Neural progenitor cell (in vitro differentiated cells): ENCODE results near the gene MITF. TPM values are rescaled to one million over a fixed set of nuclear protein-coding genes. Genes with fewer than 3 reads are reported as not detected.

Source experiments
- DNase-seq: peaks from one replicate; pipeline ENCODE4 v3.0.0-alpha.2; 2016; ENCODE audit warnings: low spot score
- H2AFZ ChIP-seq: fragments of 200-600 bp; sonication (generic); replicated peaks from 2 replicates; pipeline ENCODE4 v1.6.1; 2016; ENCODE audit warnings: antibody characterized with exemption
- H3F3A ChIP-seq: fragments of 200-600 bp; sonication (generic); 2 replicates; pipeline ENCODE4 v1.6.1; 2016; ENCODE audit warnings: antibody characterized with exemption, low read depth
- H3K27ac ChIP-seq: fragments of 200-600 bp; sonication (generic); 2 replicates; pipeline ENCODE4 v1.5.1; 2016; ENCODE audit warnings: mild to moderate bottlenecking
- H3K27me3 ChIP-seq: fragments of 200-600 bp; sonication (generic); 2 replicates; pipeline ENCODE4 v1.6.1; 2016; ENCODE audit warnings: mild to moderate bottlenecking, moderate library complexity
- H3K36me3 ChIP-seq: fragments of 200-600 bp; sonication (generic); 2 replicates; pipeline ENCODE4 v1.5.1; 2016
- H3K4me1 ChIP-seq: fragments of 200-600 bp; sonication (generic); 2 replicates; pipeline ENCODE4 v1.6.1; 2016; ENCODE audit warnings: mixed run types
- H3K4me2 ChIP-seq: fragments of 200-600 bp; sonication (generic); 2 replicates; pipeline ENCODE4 v1.6.1; 2016
- H3K4me3 ChIP-seq: fragments of 200-600 bp; sonication (generic); 2 replicates; pipeline ENCODE4 v1.5.1; 2016
- H3K79me2 ChIP-seq: fragments of 200-600 bp; sonication (generic); 2 replicates; pipeline ENCODE4 v1.6.1; 2016; ENCODE audit warnings: low read depth
- H3K9ac ChIP-seq: fragments of 200-600 bp; sonication (generic); 2 replicates; pipeline ENCODE4 v1.6.1; 2016
- H3K9me3 ChIP-seq: fragments of 200-600 bp; sonication (generic); 2 replicates; pipeline ENCODE4 v1.5.1; 2016; ENCODE audit warnings: low read depth
- H4K20me1 ChIP-seq: fragments of 200-600 bp; sonication (generic); 2 replicates; pipeline ENCODE4 v1.6.1; 2016; ENCODE audit warnings: low read depth
- H3K27ac Mint-ChIP-seq: 3 replicates; pipeline ENCODE4 v1.8.0; 2021; ENCODE audit warnings: mixed read lengths
- H3K27me3 Mint-ChIP-seq: 2 replicates; pipeline ENCODE4 v1.8.0; 2022; ENCODE audit warnings: low read depth, mild to moderate bottlenecking, inconsistent platforms, moderate library complexity, mixed read lengths; ENCODE audit not compliant: insufficient read depth
- H3K36me3 Mint-ChIP-seq: 3 replicates; pipeline ENCODE4 v1.8.0; 2021; ENCODE audit warnings: mixed read lengths
- H3K4me1 Mint-ChIP-seq: 3 replicates; pipeline ENCODE4 v1.8.0; 2021; ENCODE audit warnings: mixed read lengths
- H3K4me3 Mint-ChIP-seq: 3 replicates; pipeline ENCODE4 v1.8.0; 2021; ENCODE audit warnings: mild to moderate bottlenecking, moderate library complexity, mixed read lengths
- H3K9me3 Mint-ChIP-seq: 3 replicates; pipeline ENCODE4 v1.8.0; 2020; ENCODE audit warnings: mixed read lengths
- CTCF ChIP-seq: fragments of 200-600 bp; sonication (generic); IDR thresholded peaks from 2 replicates; pipeline ENCODE4 v1.5.1; 2017; ENCODE audit warnings: antibody characterized with exemption, mild to moderate bottlenecking
- EZH2 ChIP-seq: fragments of 200-600 bp; sonication (generic); IDR thresholded peaks from 2 replicates; pipeline ENCODE4 v1.6.1; 2017; ENCODE audit warnings: antibody characterized with exemption, mild to moderate bottlenecking, moderate library complexity
- EZH2phosphoT487 ChIP-seq: fragments of 200-600 bp; sonication (generic); IDR thresholded peaks from 2 replicates; pipeline ENCODE4 v1.6.1; 2017; ENCODE audit warnings: antibody characterized with exemption
- total RNA-seq: library from RNA; depleted of rRNA; stranded (reverse); fragments of >200 nt; gene quantifications from 2 replicates; pipeline ENCODE4 v1.2.3, GENCODE V29; 2015; ENCODE audit warnings: low replicate concordance

The MITF gene
- total RNA-seq, 1 donor from 2014 or later = not detected

GRCh38 chr3:69785769-69786320 lies 46.6 kb downstream of the MITF start:
- no peak overlapping the region for H3K4me3 Mint-ChIP-seq
- no peak for DNase-seq
- peaks cover 7% of the 10 kb centered on the region for H3K4me1 Mint-ChIP-seq
- Histone ChIP-seq H3K4me2 (no peak overlapping the region), H3F3A (no peaks in the 10 kb centered on the region), H4K20me1 (no peaks in the 10 kb centered on the region), H3K4me3 (no peak overlapping the region), H3K9ac (no peak overlapping the region), H3K4me1 (no peaks in the 10 kb centered on the region), H3K9me3 (no peaks in the 10 kb centered on the region), H3K36me3 (no peaks in the 10 kb centered on the region), H3K79me2 (no peaks in the 10 kb centered on the region), H3K27ac (no peak overlapping the region), H2AFZ (no peak overlapping the region), H3K27me3 (no peaks in the 10 kb centered on the region)
- peaks cover 8% of the 10 kb centered on the region for H3K9me3 Mint-ChIP-seq
- TF ChIP-seq EZH2phosphoT487 = no peak
- no peak for TF ChIP-seq CTCF
- no peak for TF ChIP-seq EZH2
- peaks cover 2% of the 10 kb centered on the region for H3K27me3 Mint-ChIP-seq
- no peaks in the 10 kb centered on the region for H3K36me3 Mint-ChIP-seq
- no peak overlapping the region for H3K27ac Mint-ChIP-seq

DNA sequence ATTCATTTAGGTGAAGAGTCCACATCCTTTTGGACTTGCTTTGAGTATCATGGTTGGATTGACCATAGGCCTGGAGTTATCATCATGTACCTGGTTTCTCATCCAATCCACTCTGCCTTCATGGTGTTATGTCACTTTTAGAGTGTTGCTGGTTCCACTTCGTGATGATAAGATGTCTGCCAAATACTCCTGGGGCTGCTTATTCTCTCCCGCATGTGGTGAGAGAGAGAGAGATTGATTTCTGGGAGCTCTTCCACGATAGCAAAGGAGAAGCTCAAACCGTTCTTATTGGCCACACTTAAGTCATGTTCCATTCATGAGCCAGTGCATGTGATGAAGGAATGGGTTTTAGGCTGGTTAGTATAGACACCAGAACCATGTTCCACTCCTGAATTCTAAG lies 47.6 kb downstream of the MITF start:
- no peak for DNase-seq
- Mint-ChIP-seq H3K9me3 (peaks cover 8% of the 10 kb centered on the region), H3K36me3 (no peaks in the 10 kb centered on the region), H3K27me3 (peaks cover 2% of the 10 kb centered on the region), H3K27ac (no peak overlapping the region), H3K4me1 (peaks cover 17% of the 10 kb centered on the region), H3K4me3 (no peak overlapping the region)
- H3K27ac ChIP-seq = no peak overlapping the region
- no peak overlapping the region for H3K4me2 ChIP-seq
- H2AFZ ChIP-seq = no peak overlapping the region
- no peak overlapping the region for H3K9ac ChIP-seq
- H3K9me3 ChIP-seq = no peaks in the 10 kb centered on the region
- H3K36me3 ChIP-seq = no peaks in the 10 kb centered on the region
- no peaks in the 10 kb centered on the region for H3K79me2 ChIP-seq
- H3K27me3 ChIP-seq = no peaks in the 10 kb centered on the region
- no peaks in the 10 kb centered on the region for H3F3A ChIP-seq
- no peaks in the 10 kb centered on the region for H4K20me1 ChIP-seq
- no peak overlapping the region for H3K4me3 ChIP-seq
- TF ChIP-seq CTCF (no peak), EZH2phosphoT487 (no peak), EZH2 (no peak)
- no peaks in the 10 kb centered on the region for H3K4me1 ChIP-seq

DNA sequence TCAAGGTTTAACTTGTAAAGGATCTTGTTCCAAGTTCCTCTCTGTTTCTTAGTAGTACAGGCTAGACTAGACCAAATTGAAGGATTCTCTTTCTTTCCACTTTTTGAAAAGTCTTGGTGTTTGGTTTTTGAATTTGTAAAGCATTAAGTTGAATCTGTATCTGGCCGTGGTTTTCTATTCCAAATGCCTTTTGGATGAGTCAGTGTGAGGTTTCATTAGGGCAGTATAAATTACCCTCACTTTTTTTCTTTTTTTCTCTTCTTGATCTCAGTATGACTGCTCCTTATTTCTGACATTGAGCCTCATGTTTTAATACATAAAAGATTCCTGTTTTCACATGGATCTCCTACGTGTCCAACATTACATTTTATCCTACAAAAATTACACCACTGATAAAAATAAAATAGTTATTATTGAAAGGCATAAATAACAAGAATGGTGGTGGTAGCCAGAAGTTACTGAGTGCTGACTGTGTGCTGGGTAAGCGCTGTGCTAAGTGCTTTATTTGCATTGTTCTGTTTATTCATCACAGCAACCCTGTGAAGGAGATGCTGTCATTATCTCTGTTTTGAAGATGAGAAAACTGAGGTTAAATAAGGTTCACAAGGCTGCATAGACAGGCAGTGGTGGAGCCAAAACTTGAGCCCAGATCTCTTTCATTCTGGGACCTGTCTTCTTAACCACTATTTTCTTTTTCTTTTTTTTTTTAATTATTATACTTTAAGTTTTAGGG lies 48.3 kb downstream of the MITF start:
- Histone ChIP-seq H3K4me2 (no peak overlapping the region), H2AFZ (no peak overlapping the region)

More for the DNA sequence above, 48.3 kb downstream of the MITF start:
- no peak overlapping the region for H3K9ac ChIP-seq
- no peaks in the 10 kb centered on the region for H3K79me2 ChIP-seq
- no peak overlapping the region for H3K27ac Mint-ChIP-seq
- H4K20me1 ChIP-seq = no peaks in the 10 kb centered on the region
- H3F3A ChIP-seq = no peaks in the 10 kb centered on the region
- peaks cover 8% of the 10 kb centered on the region for H3K9me3 Mint-ChIP-seq
- DNase-seq = no peak
- no peaks in the 10 kb centered on the region for H3K4me1 ChIP-seq
- H3K27ac ChIP-seq = no peak overlapping the region
- H3K9me3 ChIP-seq = no peaks in the 10 kb centered on the region
- no peak overlapping the region for H3K4me3 Mint-ChIP-seq
- no peaks in the 10 kb centered on the region for H3K36me3 ChIP-seq
- H3K36me3 Mint-ChIP-seq = no peaks in the 10 kb centered on the region
- peaks cover 19% of the 10 kb centered on the region for H3K4me1 Mint-ChIP-seq
- H3K4me3 ChIP-seq = no peak overlapping the region
- no peak for TF ChIP-seq EZH2
- no peak for TF ChIP-seq EZH2phosphoT487
- TF ChIP-seq CTCF = no peak
- no peaks in the 10 kb centered on the region for H3K27me3 ChIP-seq
- peaks cover 2% of the 10 kb centered on the region for H3K27me3 Mint-ChIP-seq
